Liver (tissue), 9 donors: ENCODE measurements around the gene B3GNT2. TPM values are rescaled to one million over a fixed set of nuclear protein-coding genes. Genes with fewer than 3 reads are reported as not detected.

Source experiments
- DNase-seq: peaks from one replicate; pipeline ENCODE4 v3.0.0-alpha.2; 2017; ENCODE audit warnings: low spot score
- H3K27ac ChIP-seq, 2 donors: one replicate each; pipeline ENCODE4 v1.7.0; 2013; ENCODE audit warnings: inconsistent platforms in 2 of 2, low read length in 2 of 2, control low read depth in 1 of 2, low read depth in 1 of 2, mild to moderate bottlenecking in 1 of 2
- H3K27me3 ChIP-seq, 4 donors: one replicate each; pipeline versions ENCODE4 v1.6.1 to v1.7.0; 2013; ENCODE audit warnings: low read length in 3 of 4, inconsistent platforms in 1 of 4, mild to moderate bottlenecking in 1 of 4, moderate library complexity in 1 of 4; ENCODE audit not compliant: control insufficient read depth in 4 of 4, insufficient read depth in 4 of 4
- H3K36me3 ChIP-seq, 4 donors: one replicate each; pipeline versions ENCODE4 v1.6.1 to v1.7.0; 2013; ENCODE audit warnings: low read length in 3 of 4, mild to moderate bottlenecking in 3 of 4, low read depth in 1 of 4, moderate library complexity in 1 of 4; ENCODE audit not compliant: control insufficient read depth in 4 of 4, insufficient read depth in 3 of 4
- H3K4me1 ChIP-seq, 4 donors: one replicate each; pipeline versions ENCODE4 v1.6.1 to v1.7.0; 2013; ENCODE audit warnings: low read length in 3 of 4, mild to moderate bottlenecking in 3 of 4, moderate library complexity in 1 of 4; ENCODE audit not compliant: control insufficient read depth in 4 of 4, insufficient read depth in 4 of 4
- H3K4me3 ChIP-seq, 3 donors: one replicate each; pipeline versions ENCODE4 v1.6.1 to v1.7.0; 2013; ENCODE audit warnings: low read length in 3 of 3, control low read depth in 1 of 3, low read depth in 1 of 3, mild to moderate bottlenecking in 1 of 3
- H3K9ac ChIP-seq, 2 donors: one replicate each; pipeline ENCODE4 v1.7.0; 2013; ENCODE audit warnings: low read length in 2 of 2, mild to moderate bottlenecking in 2 of 2, moderate library complexity in 2 of 2, control low read depth in 1 of 2, low read depth in 1 of 2
- H3K9me3 ChIP-seq, 4 donors: one replicate each; pipeline versions ENCODE4 v1.6.1 to v1.7.0; 2013; ENCODE audit warnings: low read length in 3 of 4; ENCODE audit not compliant: control insufficient read depth in 4 of 4
- EGR1 ChIP-seq, 2 donors: IDR thresholded peaks; 2 replicates each; pipeline ENCODE4 v1.6.1; 2016 to 2018; ENCODE audit warnings: antibody characterized with exemption in 2 of 2, low read depth in 2 of 2
- FOXA1 ChIP-seq: IDR thresholded peaks from 2 replicates; pipeline ENCODE4 v1.6.1; 2016; ENCODE audit warnings: antibody characterized with exemption
- FOXA2 ChIP-seq: IDR thresholded peaks from 2 replicates; pipeline ENCODE4 v1.6.1; 2016; ENCODE audit warnings: antibody characterized with exemption
- GABPA ChIP-seq, 2 donors: IDR thresholded peaks in 1 of 2; conservative IDR thresholded peaks in 1 of 2; 2 replicates each; pipeline ENCODE4 v1.6.1; 2016; ENCODE audit warnings: antibody characterized with exemption in 2 of 2, mild to moderate bottlenecking in 1 of 2, moderate library complexity in 1 of 2
- HNF4A ChIP-seq, 2 donors: conservative IDR thresholded peaks; 2 replicates each; pipeline ENCODE4 v1.6.1; 2016; ENCODE audit warnings: antibody characterized with exemption in 2 of 2, mild to moderate bottlenecking in 2 of 2
- HNF4G ChIP-seq: IDR thresholded peaks from 2 replicates; pipeline ENCODE4 v1.6.1; 2016; ENCODE audit warnings: antibody characterized with exemption
- JUND ChIP-seq, 2 donors: IDR thresholded peaks; 2 replicates each; pipeline ENCODE4 v1.6.1; 2016; ENCODE audit warnings: antibody characterized with exemption in 2 of 2
- NR2F2 ChIP-seq: IDR thresholded peaks from 2 replicates; pipeline ENCODE4 v1.6.1; 2016; ENCODE audit warnings: antibody characterized with exemption
- RAD21 ChIP-seq, 2 donors: IDR thresholded peaks; 2 replicates each; pipeline ENCODE4 v1.6.1; 2016; ENCODE audit warnings: antibody characterized with exemption in 2 of 2, mild to moderate bottlenecking in 2 of 2
- RXRA ChIP-seq, 2 donors: IDR thresholded peaks; 2 replicates each; pipeline ENCODE4 v1.6.1; 2017 to 2018; ENCODE audit warnings: antibody characterized with exemption in 2 of 2, mild to moderate bottlenecking in 1 of 2
- SP1 ChIP-seq: IDR thresholded peaks from 2 replicates; pipeline ENCODE4 v1.6.1; 2018; ENCODE audit warnings: antibody characterized with exemption, mild to moderate bottlenecking
- TAF1 ChIP-seq: conservative IDR thresholded peaks from 2 replicates; pipeline ENCODE4 v1.6.1; 2016; ENCODE audit warnings: antibody characterized with exemption, mild to moderate bottlenecking
- YY1 ChIP-seq: IDR thresholded peaks from 2 replicates; pipeline ENCODE4 v1.6.1; 2016; ENCODE audit warnings: antibody characterized with exemption, mild to moderate bottlenecking
- WGBS: extraction: QIAGEN DNeasy Blood & Tissue Kit; methylation state at CpG from one replicate; pipeline ENCODE4 v1.1.7; 2013; 5-methylcytosine and 5-hydroxymethylcytosine counted together
- polyA plus RNA-seq, 2 donors: library from polyadenylated mRNA; stranded (reverse) in 1 of 2; unstranded in 1 of 2; fragments of 200-250 nt in 1 of 2; fragments of >200 nt in 1 of 2; fragmentation: Nextera tagmentation in 1 of 2; extraction: Ambion mirVana in 1 of 2; gene quantifications; one replicate each; pipeline versions ENCODE4 v1.2.1 to v1.2.3, GENCODE V29; 2013 to 2015
- total RNA-seq, 2 donors: library from RNA; depleted of rRNA; stranded (reverse); fragments of >200 nt; gene quantifications; one replicate each; pipeline ENCODE4 v1.2.3, GENCODE V29; 2014
- TF ChIP-seq, protein P1 (sequence below): IDR thresholded peaks from 2 replicates; pipeline ENCODE4 v1.6.1; 2016; ENCODE audit warnings: antibody characterized with exemption
- TF ChIP-seq, protein P2 (sequence below): IDR thresholded peaks from 2 replicates; pipeline ENCODE4 v1.6.1; 2016; ENCODE audit warnings: antibody characterized with exemption
- TF ChIP-seq, protein P3 (sequence below): IDR thresholded peaks from 2 replicates; pipeline ENCODE4 v1.6.1; 2016; ENCODE audit warnings: antibody characterized with exemption, mild to moderate bottlenecking
- TF ChIP-seq, protein P4 (sequence below): fragments of 150-350 bp; IDR thresholded peaks from 2 replicates; pipeline ENCODE4 v1.5.1; 2017; ENCODE audit warnings: improper control_type of control experiment, low read depth, low read length; ENCODE audit not compliant: missing input control
- TF ChIP-seq, protein P5 (sequence below): IDR thresholded peaks from 2 replicates; pipeline ENCODE4 v1.6.1; 2016; ENCODE audit warnings: antibody characterized with exemption
- donor health status: healthy.
- donor health status: healthy.
- donor health status: healthy.
- donor health status: healthy.
- donor health status: healthy.

B3GNT2 gene
- total and polyA plus RNA-seq, 4 donors, result 6.4 to 20.2 (median 14.2) TPM

DNA sequence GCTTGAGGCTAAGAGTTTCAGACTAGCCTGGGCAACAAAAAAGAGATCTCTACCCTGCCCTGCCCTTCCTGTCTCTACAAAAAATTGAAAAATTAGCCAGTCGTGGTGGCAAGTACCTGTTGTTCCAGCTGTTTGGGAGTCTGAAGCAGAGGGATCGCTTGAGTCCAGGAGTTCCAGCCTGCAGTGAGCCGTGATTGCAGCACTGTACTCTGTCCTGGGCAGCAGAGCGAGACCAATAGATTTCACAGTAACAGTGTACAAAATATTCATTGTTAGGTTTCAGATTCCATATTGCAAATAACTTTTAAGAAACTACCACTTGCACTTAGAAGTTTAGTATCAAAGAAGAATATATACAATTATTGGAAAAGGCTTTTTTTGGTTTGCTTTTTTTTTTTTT lies 54.3 kb downstream of the B3GNT2 start:
- TF ChIP-seq RXRA (IDR thresholded peaks at IDR 0.05) (no peak), YY1 (no peak), NR2F2 (no peak), HNF4A (conservative IDR thresholded peaks at IDR 0.05) (no peak), GABPA (IDR thresholded peaks at IDR 0.05 in 1 of 2, conservative IDR thresholded peaks at IDR 0.05 in 1 of 2) (no peak), TAF1 (no peak), EGR1 (IDR thresholded peaks at IDR 0.05; ENCODE audit: low read depth in 2 of 2) (no peak)
- TF ChIP-seq, protein P1, sequence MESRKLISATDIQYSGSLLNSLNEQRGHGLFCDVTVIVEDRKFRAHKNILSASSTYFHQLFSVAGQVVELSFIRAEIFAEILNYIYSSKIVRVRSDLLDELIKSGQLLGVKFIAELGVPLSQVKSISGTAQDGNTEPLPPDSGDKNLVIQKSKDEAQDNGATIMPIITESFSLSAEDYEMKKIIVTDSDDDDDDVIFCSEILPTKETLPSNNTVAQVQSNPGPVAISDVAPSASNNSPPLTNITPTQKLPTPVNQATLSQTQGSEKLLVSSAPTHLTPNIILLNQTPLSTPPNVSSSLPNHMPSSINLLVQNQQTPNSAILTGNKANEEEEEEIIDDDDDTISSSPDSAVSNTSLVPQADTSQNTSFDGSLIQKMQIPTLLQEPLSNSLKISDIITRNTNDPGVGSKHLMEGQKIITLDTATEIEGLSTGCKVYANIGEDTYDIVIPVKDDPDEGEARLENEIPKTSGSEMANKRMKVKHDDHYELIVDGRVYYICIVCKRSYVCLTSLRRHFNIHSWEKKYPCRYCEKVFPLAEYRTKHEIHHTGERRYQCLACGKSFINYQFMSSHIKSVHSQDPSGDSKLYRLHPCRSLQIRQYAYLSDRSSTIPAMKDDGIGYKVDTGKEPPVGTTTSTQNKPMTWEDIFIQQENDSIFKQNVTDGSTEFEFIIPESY, result no peak
- TF ChIP-seq, protein P2, sequence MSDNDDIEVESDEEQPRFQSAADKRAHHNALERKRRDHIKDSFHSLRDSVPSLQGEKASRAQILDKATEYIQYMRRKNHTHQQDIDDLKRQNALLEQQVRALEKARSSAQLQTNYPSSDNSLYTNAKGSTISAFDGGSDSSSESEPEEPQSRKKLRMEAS, result no peak
- TF ChIP-seq, protein P3, sequence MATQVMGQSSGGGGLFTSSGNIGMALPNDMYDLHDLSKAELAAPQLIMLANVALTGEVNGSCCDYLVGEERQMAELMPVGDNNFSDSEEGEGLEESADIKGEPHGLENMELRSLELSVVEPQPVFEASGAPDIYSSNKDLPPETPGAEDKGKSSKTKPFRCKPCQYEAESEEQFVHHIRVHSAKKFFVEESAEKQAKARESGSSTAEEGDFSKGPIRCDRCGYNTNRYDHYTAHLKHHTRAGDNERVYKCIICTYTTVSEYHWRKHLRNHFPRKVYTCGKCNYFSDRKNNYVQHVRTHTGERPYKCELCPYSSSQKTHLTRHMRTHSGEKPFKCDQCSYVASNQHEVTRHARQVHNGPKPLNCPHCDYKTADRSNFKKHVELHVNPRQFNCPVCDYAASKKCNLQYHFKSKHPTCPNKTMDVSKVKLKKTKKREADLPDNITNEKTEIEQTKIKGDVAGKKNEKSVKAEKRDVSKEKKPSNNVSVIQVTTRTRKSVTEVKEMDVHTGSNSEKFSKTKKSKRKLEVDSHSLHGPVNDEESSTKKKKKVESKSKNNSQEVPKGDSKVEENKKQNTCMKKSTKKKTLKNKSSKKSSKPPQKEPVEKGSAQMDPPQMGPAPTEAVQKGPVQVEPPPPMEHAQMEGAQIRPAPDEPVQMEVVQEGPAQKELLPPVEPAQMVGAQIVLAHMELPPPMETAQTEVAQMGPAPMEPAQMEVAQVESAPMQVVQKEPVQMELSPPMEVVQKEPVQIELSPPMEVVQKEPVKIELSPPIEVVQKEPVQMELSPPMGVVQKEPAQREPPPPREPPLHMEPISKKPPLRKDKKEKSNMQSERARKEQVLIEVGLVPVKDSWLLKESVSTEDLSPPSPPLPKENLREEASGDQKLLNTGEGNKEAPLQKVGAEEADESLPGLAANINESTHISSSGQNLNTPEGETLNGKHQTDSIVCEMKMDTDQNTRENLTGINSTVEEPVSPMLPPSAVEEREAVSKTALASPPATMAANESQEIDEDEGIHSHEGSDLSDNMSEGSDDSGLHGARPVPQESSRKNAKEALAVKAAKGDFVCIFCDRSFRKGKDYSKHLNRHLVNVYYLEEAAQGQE, result no peak
- TF ChIP-seq, protein P4, sequence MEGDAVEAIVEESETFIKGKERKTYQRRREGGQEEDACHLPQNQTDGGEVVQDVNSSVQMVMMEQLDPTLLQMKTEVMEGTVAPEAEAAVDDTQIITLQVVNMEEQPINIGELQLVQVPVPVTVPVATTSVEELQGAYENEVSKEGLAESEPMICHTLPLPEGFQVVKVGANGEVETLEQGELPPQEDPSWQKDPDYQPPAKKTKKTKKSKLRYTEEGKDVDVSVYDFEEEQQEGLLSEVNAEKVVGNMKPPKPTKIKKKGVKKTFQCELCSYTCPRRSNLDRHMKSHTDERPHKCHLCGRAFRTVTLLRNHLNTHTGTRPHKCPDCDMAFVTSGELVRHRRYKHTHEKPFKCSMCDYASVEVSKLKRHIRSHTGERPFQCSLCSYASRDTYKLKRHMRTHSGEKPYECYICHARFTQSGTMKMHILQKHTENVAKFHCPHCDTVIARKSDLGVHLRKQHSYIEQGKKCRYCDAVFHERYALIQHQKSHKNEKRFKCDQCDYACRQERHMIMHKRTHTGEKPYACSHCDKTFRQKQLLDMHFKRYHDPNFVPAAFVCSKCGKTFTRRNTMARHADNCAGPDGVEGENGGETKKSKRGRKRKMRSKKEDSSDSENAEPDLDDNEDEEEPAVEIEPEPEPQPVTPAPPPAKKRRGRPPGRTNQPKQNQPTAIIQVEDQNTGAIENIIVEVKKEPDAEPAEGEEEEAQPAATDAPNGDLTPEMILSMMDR, result no peak
- TF ChIP-seq, protein P5, sequence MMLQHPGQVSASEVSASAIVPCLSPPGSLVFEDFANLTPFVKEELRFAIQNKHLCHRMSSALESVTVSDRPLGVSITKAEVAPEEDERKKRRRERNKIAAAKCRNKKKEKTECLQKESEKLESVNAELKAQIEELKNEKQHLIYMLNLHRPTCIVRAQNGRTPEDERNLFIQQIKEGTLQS, result no peak
- Histone ChIP-seq H3K4me1 (peaks cover 0 to 7% (median 5%) of the 10 kb centered on the region in 4 donors), H3K4me3 (no peak overlapping the region), H3K27me3 (no peaks in the 10 kb centered on the region), H3K9ac (no peak overlapping the region), H3K9me3 (no peaks in the 10 kb centered on the region), H3K27ac (no peak overlapping the region), H3K36me3 (no peaks in the 10 kb centered on the region)
- no peak for DNase-seq
- WGBS, result 92% methylated on average over 4 of the region's 4 CpGs

DNA sequence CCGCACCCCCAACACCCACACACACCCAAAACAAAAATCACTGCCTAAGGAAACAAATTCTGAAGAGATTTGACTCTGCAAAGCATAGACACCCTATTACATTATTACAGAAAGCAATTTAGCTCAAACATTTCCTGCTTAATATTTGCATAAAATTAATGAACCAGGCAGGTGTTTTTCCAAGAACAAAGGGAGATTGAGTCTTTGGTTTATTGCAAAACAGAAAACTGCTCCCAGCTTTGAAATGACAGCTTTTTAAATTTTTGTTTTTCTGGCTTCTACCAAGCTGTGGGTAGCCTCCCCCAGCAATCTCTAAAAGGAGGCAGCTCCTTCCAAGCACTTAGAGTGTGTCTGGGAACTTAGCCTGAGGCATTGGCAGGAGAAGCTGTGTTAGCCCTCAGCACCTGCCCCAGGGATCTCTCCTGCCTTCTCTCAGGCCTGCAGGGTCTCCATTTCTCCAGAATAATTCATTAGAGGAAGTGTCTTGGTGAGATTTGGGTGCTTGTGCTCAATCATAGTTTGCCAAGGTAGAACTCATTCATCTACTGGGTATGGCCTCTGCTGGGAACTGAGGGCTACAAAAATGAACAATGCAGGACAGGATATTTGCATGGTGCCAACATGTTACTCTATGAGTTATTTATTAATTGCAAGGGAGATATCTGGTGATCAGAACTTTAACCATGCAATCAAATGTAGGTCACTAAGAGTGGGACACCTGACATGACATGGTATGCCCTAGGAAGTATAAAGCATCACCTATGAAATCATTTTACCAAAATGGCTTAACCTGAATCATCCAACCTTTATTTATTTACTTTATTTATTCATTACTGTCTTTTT lies 58.7 kb downstream of the B3GNT2 start:
- 100% methylated on average over 1 of the region's 1 CpG for WGBS
- peaks cover 0 to 8% (median 5%) of the 10 kb centered on the region in 4 donors for H3K4me1 ChIP-seq
- no peak overlapping the region for H3K27ac ChIP-seq
- no peaks in the 10 kb centered on the region for H3K27me3 ChIP-seq
- H3K4me3 ChIP-seq, result no peak overlapping the region
- no peak for TF ChIP-seq EGR1 (IDR thresholded peaks at IDR 0.05; ENCODE audit: low read depth in 2 of 2)
- TF ChIP-seq FOXA1, result no peak
- no peak for TF ChIP-seq JUND (IDR thresholded peaks at IDR 0.05)
- TF ChIP-seq SP1, result no peak
- no peak for TF ChIP-seq HNF4G
- no peak for TF ChIP-seq FOXA2
- TF ChIP-seq RAD21 (IDR thresholded peaks at IDR 0.05), result no peak
- no peaks in the 10 kb centered on the region for H3K9me3 ChIP-seq
- no peaks in the 10 kb centered on the region for H3K36me3 ChIP-seq
- DNase-seq, result no peak
- H3K9ac ChIP-seq, result no peak overlapping the region
